Activated T-cell treated with anti-CD3 and anti-CD28 coated beads for 1 hour (primary cell): ENCODE results near the gene CA10.

Experiments
- DNase-seq: peaks from one replicate; pipeline ENCODE4 v3.0.0-alpha.2; 2020; ENCODE audit warnings: low read depth

Gene CA10

DNA sequence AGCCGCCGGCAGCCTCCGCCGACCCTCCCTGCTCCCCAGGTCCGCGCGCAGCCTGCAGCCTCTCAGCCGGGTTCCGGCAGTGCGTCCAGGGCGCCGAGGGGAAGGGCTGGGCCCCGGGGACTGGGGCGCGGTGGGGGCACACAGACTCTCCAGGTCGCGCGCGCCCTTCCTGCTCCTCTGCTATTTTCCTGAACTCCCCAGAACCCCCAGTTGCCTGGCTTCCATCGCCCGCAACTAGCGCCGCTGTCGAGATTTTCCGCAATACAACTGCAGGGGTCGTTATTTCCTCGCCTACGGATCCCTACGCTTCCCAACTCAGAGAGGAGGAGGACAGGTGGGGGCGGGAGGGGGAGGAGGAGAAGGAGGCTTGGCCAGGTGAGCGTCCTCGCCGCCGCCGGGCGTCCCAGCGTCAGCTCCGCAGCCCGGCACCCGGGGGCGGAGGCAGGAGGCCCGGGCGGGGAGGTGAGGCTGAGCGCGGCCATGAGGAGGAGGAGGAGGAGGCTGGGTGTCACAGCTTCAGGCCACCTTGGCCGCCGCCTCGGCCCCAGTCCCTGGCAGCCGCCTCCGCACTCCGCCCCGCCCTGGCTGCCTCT, at the start of gene CA10:
Gene CA10 (minus strand): TSS at position 265 of the 593 bp plus-strand sequence.
- DNase-seq, result no peak

DNA sequence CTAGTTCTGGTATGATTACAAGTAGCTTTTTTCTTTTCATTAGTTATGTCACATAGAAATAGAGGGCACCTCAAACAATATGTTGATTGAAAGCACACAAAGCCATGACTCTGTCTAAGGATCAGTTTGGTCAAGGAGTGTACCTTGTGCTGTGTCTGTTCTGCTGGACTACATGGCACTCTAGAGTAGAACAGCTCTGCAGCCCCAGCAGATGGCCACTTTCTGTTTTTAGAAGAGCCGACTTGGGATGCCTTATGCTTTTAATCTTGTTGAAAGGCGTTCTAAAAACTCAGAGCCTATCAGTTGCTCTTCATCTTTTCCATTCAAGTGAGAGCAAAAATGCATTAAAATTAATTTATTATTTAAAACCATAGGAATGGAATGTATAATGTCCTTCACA, 49.3 kb upstream of the CA10 start:
- DNase-seq, result no peak

DNA sequence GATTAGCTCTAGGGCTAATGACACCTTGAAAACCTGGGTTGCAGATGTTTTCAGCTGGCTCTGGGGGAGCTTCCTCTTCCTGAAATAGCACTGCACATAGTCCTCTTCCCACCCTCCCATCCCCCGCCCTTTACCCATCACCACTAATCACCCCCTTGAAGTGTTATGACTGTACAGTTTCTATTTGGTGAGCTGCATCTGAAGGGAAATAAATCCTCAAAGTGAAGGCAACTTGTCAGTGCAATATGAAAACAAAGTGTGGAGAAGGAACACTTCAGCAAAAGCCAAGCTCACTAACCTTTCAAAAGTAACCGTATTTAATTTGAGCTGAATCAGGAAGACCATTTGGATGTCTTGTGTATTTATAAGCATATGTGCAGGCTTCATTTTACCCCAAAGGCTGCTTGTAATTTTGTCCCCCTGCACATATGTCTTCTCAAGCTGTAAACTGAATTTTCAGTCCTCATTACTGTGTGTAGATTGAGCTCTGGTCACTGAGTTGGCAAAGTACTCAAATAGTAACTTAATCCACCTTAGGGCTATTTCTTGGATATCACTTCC, 44.1 kb upstream of the CA10 start:
- no peak for DNase-seq

DNA sequence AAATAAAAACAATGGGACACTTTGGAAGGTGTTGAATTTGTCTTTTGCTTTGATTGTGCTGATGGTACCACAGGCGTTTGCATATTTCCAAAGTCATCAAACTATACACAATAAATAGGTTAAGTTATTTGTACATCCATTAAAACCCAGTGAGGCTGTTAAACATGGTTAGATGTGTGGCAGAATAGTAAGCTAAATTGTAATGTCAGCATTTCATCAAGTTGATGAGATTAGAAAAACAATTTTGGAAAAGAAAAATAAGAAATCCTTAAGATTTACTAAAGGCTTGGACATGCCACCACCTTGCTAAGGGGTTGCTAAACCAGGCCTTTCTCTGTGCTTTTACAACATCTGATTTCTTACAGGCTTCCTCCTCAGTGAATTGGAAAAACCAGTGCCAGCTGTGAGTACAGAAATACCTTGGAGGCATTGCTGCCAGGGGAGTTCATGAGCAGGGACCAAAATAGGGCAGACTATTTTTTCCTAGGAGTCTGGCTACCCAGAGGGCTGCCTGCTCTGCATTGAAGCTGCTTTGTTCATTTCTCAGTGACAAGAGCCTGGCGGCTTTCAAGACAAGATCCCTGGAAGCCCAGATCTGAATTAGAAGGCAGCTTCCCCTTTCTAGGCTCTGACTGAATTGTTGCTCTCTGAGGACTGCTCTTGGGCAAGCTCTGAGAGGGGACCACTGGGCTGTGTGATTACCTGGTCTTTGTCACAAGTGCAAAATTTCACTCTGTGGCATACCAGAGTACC, 43.4 kb upstream of the CA10 start:
- no peak for DNase-seq

DNA sequence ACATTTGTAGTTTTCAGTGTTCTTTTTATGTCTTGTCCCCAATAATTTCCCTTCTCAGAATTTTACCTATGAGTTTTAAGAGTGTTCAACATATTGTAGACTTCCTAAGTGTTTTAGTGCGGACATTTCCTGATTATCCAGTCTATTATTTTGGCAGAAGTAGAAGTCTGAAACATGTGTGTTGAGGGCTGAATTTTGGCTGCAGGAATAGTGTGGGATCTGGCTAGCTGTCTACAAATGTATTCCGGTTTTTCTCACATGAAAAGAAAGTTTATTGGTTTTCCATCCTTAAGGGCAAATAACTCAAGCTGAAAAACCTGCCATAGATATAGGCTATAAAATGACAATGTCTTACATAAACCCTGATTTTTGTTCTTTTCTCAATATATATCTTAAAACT, 33.0 kb upstream of the CA10 start:
- no peak for DNase-seq

DNA sequence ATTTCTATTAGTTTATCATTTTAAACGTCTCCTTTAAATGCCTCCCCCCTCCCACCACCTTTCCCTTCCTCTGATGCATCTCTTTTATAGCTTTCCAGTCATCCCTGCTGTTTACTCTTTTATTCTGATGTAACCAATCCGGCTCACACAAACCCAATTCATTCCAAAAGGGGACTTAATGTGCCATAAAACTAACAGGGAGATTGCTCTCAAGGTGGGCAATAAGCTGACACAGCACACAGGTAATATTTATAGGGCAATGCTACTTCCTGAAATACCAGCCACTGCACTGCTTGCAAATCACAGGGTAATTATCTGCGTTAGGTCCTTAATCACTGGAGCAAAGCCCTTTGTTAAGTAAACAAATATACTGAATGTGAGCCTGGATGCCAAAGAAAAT, 23.3 kb upstream of the CA10 start:
- no peak for DNase-seq

DNA sequence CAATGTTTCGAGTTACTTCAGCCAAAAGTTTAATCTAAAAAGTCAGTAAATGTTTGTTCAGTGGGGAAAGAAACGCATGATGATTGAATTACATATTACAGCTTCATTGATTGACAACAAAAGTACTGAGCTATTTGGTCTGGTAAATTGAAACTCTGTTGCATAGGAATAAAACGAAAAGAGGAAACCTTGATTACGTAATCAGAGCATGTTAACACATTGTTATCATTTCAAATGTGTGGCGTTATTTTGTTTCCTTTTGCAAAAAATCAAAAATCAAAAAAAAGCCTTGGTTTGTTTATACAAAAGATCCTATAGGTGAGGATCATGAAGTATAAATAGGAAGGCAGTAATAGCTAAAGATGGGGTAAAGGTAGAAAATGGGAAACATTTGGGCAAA, 19.5 kb upstream of the CA10 start:
- DNase-seq, result no peak

DNA sequence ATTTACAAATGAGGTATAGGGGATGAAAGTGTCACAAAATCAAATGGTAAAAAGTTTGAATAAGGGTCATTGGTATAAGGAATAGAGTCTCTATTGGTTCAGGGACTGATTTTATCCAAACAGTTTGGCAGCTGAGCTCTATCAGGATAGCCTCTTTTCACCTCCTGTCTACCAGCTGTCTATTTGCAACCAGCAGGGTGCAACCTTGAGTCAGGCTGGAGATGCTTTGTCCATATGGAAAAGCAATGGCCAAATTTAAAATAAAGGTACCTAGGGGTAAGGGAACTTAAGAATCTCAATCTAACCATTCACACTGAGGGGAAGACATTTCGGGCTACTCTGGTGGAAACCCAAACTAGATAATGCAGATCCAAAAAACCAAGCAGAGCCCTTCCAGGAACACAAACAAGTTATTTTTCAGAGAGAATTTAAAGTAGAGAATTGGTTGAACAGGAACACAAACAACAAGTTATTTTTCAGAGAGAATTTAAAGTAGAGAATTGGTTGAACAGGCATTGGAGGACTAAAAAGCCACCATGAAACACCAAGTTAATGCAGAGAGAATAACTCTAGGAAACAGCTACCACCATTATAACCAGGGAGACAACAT, 12.6 kb upstream of the CA10 start:
- DNase-seq, result no peak

DNA sequence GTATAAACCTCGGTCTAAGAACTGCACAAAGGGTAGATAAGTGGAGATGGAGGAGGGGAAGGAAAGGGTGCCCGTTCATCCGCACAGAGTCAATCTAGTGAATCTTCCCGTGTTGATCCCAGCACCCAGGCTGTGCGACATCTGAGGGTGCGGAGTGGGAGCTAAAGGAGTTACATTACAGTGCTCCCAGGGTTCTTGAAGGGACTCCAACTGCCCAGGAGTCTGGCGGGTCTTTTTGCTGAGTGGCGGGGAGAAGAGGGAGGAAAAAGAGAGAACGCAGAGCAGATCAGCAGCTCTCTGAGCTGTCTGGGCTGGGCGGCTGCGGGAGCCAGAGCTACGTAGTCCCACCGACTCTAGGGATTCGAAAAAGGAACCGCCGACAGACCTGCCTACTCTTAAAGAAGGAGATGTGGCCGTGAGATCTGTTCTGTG, 1.6 kb upstream of the CA10 start:
- no peak for DNase-seq

DNA sequence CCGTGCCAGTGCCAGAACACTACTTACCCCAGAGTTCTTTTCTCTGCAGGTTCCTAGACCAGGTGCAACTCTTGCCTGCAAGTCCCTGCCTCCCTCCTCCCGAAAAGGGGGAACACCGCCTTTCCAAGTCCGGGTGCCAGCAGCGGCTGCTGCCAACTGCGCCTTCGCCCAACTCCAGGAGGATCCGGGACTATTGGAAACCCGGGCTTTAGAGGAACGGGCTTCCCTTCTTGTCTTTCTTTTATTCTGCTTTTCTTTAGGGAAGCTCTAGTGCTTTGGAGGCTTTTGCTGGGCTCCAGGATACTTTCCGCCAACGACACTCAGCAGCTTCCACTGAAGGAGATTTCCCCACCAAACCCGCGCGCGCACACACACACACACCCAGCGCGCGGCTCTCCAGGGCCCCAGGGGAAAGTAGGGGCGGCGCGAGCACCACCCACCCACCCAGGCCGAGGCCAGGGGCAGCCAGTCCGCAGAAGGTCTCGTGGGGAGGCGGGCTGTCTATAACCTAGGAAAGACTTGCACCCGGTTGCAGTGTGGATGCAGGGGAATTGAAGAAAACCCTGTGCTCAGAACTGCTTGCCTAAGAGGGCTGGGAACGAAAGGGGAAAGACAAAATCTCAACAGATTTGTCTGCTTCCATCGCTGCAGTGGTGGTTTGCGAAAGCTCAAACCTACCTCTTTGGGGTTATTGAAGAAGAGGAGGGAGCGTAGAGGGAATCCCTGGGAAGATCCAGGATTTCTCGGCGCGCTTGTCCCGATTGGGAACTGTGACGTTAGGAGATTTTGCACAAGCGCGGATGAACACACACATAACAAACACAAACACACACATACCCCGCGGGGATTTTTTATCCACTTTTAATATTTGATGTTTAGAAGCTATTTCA, 977 bp upstream of the CA10 start:
- no peak for DNase-seq

DNA sequence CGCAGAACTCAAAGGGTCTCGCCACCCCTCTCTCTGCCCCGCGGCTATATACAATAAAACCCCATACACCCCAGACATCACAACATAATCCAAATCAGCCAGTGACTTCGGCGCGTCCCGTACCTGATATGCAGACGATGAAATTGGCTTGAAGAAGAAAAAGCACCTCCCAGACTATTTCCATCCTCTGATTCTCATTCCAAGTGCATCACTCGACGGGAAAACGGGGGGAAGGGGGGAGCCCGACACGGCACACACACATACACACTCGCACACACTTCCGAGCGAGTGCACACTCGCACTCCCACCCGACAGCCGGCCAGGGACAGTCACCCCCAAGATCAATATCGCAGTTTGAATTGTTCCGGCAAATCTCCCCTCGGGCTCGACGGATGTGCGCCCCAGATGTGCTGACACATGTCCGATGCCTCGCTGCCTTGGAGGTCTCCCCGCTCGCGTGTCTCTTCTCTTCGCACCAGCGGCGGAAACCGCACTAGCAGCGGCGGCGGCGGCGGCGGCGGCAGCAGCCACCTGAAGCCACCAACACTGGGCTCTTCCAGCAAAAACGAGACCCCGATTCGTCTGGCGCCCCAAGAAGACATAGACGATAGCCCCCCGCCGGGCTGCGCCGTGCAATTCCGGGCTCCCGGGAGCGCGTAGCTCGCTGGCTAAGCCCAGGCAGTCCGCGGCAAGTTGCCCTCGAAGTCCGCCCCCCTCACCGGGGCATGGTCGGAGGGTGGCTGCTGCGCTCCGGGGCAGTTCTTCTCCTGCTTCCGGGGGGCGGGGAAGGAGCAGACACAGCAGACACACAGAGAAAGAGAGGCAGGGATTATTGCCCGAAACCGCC, 688 bp downstream of the CA10 start:
- no peak for DNase-seq

DNA sequence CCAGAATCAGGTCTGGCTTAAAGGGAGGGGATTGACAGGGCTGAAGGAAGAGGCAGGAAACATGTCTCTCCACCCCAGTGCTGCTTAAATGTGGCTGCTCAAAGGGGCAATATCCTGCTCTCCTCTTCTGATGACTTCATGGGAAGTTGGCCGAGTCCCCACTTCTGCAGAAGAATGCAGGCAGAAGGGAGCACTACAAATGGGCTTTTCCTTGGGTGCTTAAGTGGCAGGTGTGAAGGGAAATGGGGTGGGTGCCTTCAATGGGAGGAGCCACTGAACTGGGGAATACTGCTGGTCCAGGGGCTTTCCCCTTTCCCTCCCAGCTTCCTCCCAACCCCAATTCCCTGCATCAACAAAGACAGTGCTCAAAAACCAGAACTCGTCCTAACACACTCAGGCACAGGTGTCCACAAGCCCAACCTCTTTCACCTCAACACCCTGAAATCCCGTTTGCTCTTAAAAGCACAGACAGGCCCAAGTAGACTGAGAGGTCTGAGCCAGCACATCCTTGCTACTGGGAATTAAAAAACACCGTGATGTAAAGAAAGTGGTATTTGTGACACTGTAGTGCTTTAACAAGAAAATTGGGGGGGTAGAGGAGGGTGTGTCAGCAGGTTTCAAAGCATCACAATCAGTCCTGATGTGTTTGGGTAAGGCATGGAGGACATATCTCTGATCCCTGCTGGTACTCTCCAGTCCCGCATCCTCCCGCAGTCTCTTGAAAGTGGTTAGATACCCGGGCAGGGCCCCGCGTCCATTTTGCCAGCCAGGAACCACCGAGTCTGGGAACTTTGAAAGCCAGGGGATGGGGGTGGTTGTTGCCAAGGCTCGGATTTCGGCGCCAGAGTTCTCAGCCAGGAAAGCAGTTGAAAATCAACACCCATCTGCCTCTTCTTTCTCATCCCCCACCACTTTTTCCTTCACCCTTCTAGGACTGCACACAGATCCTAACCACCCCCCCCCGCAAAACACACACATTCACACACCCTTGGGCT, 1.6 kb downstream of the CA10 start:
- no peak for DNase-seq

DNA sequence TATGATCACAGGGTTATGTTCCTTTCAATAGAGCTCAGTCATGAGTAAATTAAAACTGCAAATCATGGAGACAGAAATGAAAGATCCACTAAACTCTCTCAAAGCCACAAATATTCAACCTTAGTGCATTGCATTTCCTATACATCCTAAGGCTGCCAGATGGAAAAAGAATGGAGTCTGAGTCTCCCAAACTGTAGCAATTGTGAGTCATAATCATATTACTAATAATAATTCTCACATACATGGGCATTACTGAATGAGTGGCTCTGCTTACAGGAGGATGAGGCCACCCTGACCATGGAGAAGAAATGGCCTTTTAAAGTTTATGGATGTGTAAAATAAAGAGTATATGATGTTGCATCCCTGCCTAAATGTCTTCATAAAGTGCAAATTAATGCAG, 3.2 kb downstream of the CA10 start:
- DNase-seq, result no peak

DNA sequence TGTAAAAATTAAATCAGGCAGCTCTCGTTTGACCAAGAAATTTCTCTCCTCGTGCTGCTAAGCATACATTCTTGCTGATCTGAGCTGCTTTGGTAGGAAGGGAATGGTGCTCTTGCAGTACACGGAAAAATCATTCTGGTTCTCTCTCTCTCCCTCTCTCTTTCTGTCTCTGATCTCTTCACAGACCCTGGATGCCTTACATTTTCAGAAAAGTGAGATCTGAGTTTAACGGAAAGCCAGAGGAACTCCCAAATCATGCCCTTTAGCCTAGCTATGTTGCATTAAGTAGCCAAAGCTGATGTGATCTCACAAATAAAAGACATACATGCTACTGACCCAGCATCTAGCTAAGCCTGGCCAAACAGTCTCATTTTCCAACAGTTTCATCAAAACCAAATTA, 4.0 kb downstream of the CA10 start:
- DNase-seq, result no peak

DNA sequence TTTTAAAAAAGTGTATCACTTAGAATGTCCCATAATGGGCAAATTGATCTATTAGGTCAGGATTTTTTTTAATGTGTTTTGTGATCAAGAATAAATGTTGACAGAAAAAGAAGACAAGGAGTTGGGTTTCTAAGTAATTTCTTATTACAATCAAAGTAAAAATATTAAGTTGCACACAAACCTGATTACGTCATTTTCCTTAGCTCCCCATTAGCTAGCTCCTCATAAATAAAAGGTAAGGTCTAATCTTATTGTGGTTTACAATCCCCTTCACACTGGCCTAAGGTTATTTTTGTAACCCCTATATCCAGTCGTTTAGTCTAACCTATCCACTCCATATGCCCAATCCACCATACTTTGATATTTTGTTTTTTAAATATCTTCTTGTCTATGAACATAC, 7.6 kb downstream of the CA10 start:
- DNase-seq, result no peak

DNA sequence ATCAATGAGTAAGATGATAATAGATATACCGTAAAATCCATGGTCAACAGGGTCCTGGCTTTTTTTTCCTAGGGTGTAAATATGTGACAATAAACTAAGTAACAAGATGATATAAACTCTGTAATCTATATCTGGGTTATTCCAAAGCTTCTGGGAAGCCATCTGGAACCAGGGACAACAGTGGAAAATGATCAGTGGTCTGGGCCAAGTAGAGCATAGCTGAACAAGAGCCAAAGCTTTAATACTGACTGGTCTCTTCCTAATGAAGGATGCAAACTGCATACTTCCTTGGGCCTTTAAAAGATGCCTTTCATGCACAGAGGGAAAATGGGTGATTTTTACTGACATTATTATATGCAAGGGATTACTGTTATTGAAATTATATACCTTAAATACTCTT, 8.9 kb downstream of the CA10 start:
- DNase-seq, result no peak

DNA sequence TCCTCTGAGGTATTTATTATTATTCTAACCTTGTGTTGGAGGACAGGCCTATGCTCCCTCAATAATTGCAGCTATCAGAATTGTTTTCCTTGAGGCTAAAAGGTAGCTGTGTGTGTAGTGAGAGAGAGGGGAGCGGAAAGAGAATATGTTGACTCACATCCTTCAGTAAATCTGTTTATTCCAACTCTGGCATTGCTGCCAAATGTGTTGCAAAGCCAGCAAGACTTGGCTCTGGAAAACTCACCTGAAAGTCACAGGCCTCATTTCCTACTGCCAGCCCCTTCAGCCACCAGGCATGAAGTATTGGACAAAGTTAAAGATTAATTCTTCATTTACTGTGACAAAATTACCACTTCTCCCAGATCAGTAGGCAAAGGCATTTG, 9.6 kb downstream of the CA10 start:
- no peak for DNase-seq

DNA sequence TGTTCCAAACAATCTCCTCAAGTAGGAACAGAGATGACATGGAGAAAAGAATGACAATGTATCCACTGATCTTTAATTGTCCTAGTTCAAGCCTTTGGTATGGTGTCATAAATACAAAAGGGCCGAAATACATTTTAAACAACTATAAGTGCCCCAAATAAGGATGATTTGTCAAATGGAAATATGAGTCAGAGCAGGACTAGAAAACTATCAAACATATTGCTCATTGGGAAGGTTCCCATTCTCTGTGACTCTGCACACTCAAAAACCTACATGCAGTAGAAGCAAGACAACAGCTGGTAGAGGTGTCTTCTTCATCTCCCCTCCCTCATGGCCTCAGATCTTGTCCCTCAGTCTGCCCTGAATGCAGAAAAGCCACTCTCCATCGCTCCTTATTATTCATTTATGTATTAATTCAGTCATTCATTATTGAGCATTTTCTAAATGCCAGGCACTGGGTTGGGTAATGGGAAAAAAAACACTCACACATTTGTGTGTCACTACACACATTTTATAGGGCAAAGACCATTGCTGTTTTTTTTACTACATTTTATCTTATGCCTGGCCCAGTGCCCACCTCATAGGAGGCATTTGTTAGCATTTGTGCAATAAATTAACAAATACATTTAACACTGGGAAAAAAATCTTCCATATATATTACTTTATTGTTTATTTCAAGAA, 10.1 kb downstream of the CA10 start:
- no peak for DNase-seq

DNA sequence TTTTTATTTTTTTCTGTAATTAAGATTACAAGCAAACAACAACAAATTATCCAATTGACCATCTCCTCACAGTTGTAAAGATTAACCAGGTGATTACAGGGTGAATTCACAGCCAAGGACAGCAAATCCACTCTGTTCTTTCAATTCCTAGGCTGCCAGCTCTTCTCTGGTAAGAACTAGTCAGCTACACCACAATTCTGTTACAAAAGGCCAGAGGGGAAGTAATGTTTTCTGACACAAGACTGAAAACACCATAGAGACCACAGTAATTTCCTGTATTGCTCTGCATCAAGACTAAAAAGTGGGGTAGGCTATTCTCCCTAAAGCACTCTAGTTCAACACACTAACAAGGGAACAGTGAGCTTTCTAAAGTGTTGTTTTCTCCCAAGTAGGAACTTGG, 10.6 kb downstream of the CA10 start:
- DNase-seq, result no peak

DNA sequence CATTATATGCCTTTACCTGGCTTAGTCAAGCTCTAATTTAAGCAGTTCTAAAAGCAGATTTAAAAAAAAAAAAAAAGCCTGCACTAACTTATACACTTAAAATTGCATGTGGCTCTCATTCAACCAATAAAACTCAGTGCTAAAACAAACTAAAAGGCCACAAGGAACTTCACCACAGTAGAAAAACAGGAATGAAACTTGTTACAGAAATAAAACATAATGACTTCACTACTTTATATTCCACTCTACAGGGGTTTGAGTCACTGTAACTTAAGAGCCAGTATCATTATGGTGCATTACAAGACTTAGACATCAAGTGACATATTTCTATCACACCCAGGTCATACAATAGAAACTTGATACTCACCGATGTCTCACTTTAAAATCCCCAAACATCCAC, 11.1 kb downstream of the CA10 start:
- no peak for DNase-seq
